KBM-7 (cell line): ENCODE results near the gene GRN.

Experiments
- DNase-seq: peaks from one replicate; pipeline ENCODE4 v3.0.0-alpha.2; 2015
- in situ Hi-C: fragments of 300-500 bp; cut with MboI; formaldehyde crosslinking; loops from 2 replicates; pipeline ENCODE4 v1.14.3; 2020; ENCODE audit warnings: low sequenced_read_pairs, low pct_unique_long_range_greater_than_20kb, mixed read lengths

The GRN gene

DNA sequence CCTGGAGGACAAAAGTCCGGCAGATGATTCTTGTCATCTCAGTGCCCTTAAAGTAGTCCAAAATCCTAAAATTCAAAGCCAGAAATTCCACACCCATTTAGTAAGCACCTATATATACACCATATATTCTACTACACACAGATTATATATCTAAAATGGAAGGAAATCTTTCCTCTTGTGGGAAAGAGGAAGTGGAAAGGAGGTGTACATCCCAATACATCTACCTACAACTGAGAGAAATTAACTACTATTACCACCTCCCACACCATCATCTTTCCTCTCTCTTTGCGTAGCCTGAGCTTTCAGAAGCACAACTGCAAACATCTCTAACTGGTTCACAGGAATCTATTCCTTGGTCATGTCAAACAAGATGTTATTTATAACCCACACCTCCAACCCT is 49.7 kb downstream of the GRN start:
- no peak for DNase-seq

DNA sequence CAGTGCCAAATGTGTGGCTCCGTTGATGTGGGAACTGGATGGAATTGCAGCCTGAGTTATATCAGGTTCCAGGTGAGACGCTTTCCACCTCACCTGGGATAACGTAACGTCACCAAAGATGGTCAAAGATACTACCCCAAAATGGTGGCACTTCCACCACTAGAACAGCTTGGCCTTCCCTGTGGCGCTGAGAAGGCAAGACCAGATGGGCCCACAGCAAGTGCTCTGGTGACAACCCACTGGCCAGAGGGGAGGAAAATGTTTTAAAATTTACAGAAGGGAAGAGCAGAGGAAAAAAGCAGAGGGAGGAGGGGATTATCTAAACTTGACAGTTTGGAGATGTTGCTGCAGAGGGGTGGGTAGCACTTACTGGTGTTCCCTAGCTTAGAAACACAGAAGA is 51.8 kb downstream of the GRN start:
- no peak for DNase-seq
- in situ Hi-C loops: no loop called here

More for the DNA sequence above, 49.7 kb downstream of the GRN start:
- in situ Hi-C loops: no loop called here

DNA sequence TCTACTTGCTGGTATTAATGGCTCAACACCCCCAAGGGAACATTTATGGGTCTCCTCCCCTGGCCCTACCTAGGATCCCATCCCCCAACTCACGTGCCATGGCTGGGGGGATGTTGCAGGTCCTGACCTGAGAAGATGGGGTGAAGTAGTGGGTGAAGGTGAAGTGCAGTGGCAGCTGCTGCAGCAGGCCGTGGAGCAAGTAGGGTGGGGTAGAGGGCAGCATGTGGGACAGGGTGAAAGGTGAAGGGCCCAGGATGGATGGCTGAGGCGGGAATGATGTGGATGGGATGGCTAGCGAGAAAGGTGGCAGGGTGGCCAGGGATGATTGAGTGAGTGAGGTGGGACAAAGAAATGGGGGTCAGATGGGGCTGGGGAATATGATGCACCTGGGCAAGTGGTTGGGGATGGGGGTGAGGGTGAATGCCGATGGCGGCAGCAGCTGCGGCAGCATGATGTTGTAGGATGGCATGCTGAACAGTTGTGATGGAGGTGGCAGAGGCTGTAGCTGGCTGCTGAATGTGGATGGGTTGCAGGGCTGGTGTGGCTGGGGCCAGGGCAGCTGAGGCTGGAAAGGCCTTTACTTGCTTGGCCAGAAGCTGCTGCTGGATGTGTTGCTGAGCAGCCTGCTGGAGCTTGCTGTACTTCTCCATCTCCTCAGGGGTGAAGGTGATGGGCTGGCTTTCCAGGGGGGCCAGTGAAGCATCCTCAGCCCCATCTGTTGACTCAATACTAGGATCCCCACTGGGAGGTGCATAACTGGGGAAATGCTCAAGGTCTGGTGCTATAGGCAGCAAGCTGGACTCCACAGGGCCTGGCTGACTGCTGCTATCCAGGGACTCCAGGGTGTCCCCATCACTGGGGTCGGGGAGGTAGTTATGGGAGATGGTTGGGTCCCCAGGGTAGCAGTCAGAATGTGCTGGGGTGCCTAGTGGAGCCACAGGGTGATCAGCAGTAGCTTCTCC is 52.7 kb downstream of the GRN start:
- no peak for DNase-seq
- in situ Hi-C loops: no loop called here

DNA sequence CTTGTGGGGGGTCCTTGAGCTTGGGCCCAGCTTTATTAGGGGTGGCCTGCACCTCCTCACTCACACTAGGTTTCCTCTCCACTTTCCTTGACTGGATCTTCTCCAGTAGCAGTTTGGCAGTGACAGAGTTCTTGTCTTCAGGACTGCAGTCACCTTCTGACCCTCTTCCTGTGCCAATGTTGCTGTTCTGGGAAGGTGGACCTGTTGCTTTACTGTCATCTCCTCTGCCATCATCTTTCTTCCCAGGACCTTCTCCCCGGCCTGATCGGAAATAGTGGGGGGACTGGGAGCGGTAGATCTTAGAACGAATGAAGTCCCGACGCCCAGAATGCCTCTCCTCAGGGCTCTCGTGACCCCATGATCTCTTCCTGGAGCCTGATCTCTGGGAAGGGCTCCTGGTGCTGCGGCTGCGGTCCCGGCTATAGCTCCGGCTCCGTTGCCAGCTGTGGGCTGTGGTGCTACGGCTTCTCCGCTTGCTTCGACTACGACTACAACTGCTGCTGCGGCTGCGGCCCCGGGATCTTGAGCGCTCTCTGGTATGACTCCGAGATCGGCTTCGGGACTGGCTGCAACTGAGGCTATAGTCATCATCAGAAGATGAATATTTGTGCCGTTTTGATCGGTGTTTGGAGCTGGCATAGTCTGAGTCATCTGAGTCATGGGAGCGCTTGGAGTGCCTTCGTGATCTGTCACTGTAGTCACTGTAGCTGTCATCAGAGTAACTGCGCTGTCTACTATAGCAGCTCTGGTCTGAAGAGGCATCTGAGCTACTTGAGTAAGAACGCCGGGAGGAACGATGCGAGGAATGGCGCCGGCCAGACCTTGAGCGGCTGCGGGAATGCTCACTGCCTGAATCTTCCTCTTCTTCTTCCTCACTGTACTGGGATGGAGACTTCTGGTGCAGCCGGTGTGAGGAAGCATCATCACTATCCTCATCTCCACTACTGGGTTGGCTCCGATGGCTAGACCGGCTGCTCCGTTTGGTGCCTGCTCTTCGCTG is 53.9 kb downstream of the GRN start:
- in situ Hi-C loops: no loop called here
- no peak for DNase-seq

DNA sequence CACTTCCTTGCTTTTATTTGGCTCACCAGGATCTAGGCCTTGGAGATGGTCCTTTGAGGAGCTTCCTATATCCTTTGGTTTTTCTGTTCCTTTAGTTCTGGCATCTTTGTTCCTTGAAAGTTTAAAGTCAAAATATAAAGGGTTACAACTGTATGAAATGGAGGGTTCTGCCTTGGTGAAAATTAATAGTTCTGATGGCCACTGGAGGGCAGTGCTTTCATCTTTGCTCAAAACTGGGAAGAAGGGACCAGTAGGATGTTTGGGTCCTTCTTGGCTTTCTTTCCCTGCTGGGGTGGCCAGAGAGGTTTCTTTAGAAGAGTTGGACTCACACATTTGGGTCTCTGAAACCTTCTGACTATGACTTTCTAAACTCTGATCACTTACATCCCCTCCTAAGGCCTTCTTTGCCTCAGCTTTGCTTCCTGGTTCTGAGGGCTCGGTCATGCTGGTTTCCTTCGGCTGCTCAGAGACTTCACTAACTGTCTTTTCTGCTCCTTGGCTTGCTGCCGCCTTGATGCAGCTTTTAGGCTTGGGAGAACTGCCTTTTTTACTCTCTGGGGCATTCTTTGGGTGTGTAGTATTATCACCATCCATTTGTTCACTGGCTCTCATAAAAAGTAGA is 55.2 kb downstream of the GRN start:
- in situ Hi-C loops: no loop called here
- DNase-seq: peak; percentile 41
